GM19193 (cell line): ENCODE results near the gene IGSF21.

Experiments used
- POLR2A ChIP-seq: IDR thresholded peaks from 4 replicates; pipeline ENCODE4 v1.6.1; 2011; ENCODE audit not compliant: insufficient read depth, insufficient read length; ENCODE audit errors: extremely low read depth

IGSF21 gene

GRCh38 chr1:18422954-18423353 lies 315.4 kb downstream of the IGSF21 start:
- TF ChIP-seq POLR2A = no peak

GRCh38 chr1:18426580-18426979 lies 319.0 kb downstream of the IGSF21 start:
- no peak for TF ChIP-seq POLR2A
